PFSK-1 (cell line): ENCODE data around the gene RPRD1B.
A peak's percentile ranks its signal among the peaks of the same experiment; 100 is the strongest.

Source experiments
- FOXP2 ChIP-seq: optimal IDR thresholded peaks from 2 replicates; pipeline ENCODE3; 2011; ENCODE audit warnings: borderline replicate concordance, control low read depth, inconsistent platforms; ENCODE audit not compliant: insufficient read depth; ENCODE audit errors: extremely low read length, extremely low read depth
- POLR2AphosphoS5 ChIP-seq: IDR thresholded peaks from 2 replicates; pipeline ENCODE4 v1.6.1; 2012; ENCODE audit warnings: low read depth, mild to moderate bottlenecking, control low read depth, low read length, moderate library complexity
- REST ChIP-seq, 2 experiments: IDR thresholded peaks; 2 replicates each; pipeline versions ENCODE4 v1.6.1 to v1.8.0; 2011 to 2012; ENCODE audit warnings: low read depth in 2 of 2, low read length in 2 of 2, control low read depth in 1 of 2, inconsistent platforms in 1 of 2, mild to moderate bottlenecking in 1 of 2, moderate library complexity in 1 of 2; ENCODE audit not compliant: insufficient read depth in 1 of 2
- SIN3A ChIP-seq: IDR thresholded peaks from 2 replicates; pipeline ENCODE4 v1.6.1; 2012; ENCODE audit warnings: mild to moderate bottlenecking, low read length, moderate library complexity, borderline replicate concordance; ENCODE audit not compliant: insufficient read depth
- TAF1 ChIP-seq: IDR thresholded peaks from 2 replicates; pipeline ENCODE4 v1.6.1; 2012; ENCODE audit warnings: low read length, control low read depth, borderline replicate concordance; ENCODE audit not compliant: insufficient read depth

Gene RPRD1B

GRCh38 chr20:38090061-38090460 lies 56.5 kb downstream of the RPRD1B start:
- TF ChIP-seq SIN3A, result no peak
- no peak for TF ChIP-seq TAF1
- no peak for TF ChIP-seq FOXP2
- TF ChIP-seq REST (IDR thresholded peaks at IDR 0.05; ENCODE audit: insufficient read depth in 1 of 2, low read depth in 2 of 2, low read length in 2 of 2), result no peak
- TF ChIP-seq POLR2AphosphoS5, result no peak

- TF ChIP-seq POLR2AphosphoS5, result no peak
- no peak for TF ChIP-seq REST (IDR thresholded peaks at IDR 0.05; ENCODE audit: insufficient read depth in 1 of 2, low read depth in 2 of 2, low read length in 2 of 2)
- no peak for TF ChIP-seq FOXP2
- no peak for TF ChIP-seq SIN3A
- no peak for TF ChIP-seq TAF1
Observed at GRCh38 chr20:38091441-38092216, 58.1 kb downstream of the RPRD1B start.

GRCh38 chr20:38092260-38092857 lies 58.8 kb downstream of the RPRD1B start:
- TF ChIP-seq FOXP2, result no peak
- TF ChIP-seq TAF1, result no peak
- no peak for TF ChIP-seq REST (IDR thresholded peaks at IDR 0.05; ENCODE audit: insufficient read depth in 1 of 2, low read depth in 2 of 2, low read length in 2 of 2)
- no peak for TF ChIP-seq SIN3A
- peak; percentile 44; the same call in 1 of the 2 replicates for TF ChIP-seq POLR2AphosphoS5

GRCh38 chr20:38092915-38093314 lies 59.4 kb downstream of the RPRD1B start:
- no peak for TF ChIP-seq TAF1
- TF ChIP-seq REST (IDR thresholded peaks at IDR 0.05; ENCODE audit: insufficient read depth in 1 of 2, low read depth in 2 of 2, low read length in 2 of 2), result no peak
- no peak for TF ChIP-seq POLR2AphosphoS5
- no peak for TF ChIP-seq FOXP2
- no peak for TF ChIP-seq SIN3A
